Thymus (tissue), 11 donors: Measurements from ENCODE around the gene ACY1. TPM values are rescaled to one million over a fixed set of nuclear protein-coding genes. Genes with fewer than 3 reads are reported as not detected.

Experiments
- DNase-seq, 9 donors: peaks; one replicate each; pipeline ENCODE4 v3.0.0-alpha.2; 2013; ENCODE audit warnings: low spot score in 9 of 9, low read depth in 6 of 9, missing footprints in 1 of 9
- H3K27ac ChIP-seq, 2 donors: one replicate each; pipeline ENCODE4 v1.5.1; 2013; ENCODE audit warnings: control low read depth in 1 of 2, low read depth in 1 of 2, low read length in 1 of 2, mild to moderate bottlenecking in 1 of 2, moderate library complexity in 1 of 2
- H3K27me3 ChIP-seq, 2 donors: one replicate each; pipeline ENCODE4 v1.5.1; 2013; ENCODE audit warnings: low read length in 1 of 2; ENCODE audit not compliant: control insufficient read depth in 2 of 2, insufficient read depth in 1 of 2
- H3K36me3 ChIP-seq, 2 donors: one replicate each; pipeline ENCODE4 v1.5.1; 2013; ENCODE audit warnings: low read length in 1 of 2, mild to moderate bottlenecking in 1 of 2, moderate library complexity in 1 of 2; ENCODE audit not compliant: control insufficient read depth in 2 of 2, insufficient read depth in 2 of 2
- H3K4me1 ChIP-seq, 2 donors: one replicate each; pipeline ENCODE4 v1.5.1; 2013; ENCODE audit warnings: low read length in 2 of 2; ENCODE audit not compliant: control insufficient read depth in 2 of 2, insufficient read depth in 2 of 2
- H3K4me3 ChIP-seq, 2 donors: one replicate each; pipeline ENCODE4 v1.5.1; 2013; ENCODE audit warnings: low read length in 2 of 2, control low read depth in 1 of 2, mild to moderate bottlenecking in 1 of 2
- H3K9me3 ChIP-seq, 2 donors: one replicate each; pipeline ENCODE4 v1.5.1; 2013; ENCODE audit warnings: low read length in 1 of 2, mild to moderate bottlenecking in 1 of 2; ENCODE audit not compliant: control insufficient read depth in 2 of 2, insufficient read depth in 1 of 2
- WGBS: extraction: QIAGEN DNeasy Blood & Tissue Kit; methylation state at CpG from one replicate; pipeline ENCODE4 v1.1.7; 2013; 5-methylcytosine and 5-hydroxymethylcytosine counted together
- polyA plus RNA-seq: library from polyadenylated mRNA; stranded (reverse); fragments of 200-250 nt; gene quantifications from one replicate; pipeline ENCODE4 v1.2.3, GENCODE V29; 2013
- total RNA-seq: library from RNA; stranded (reverse); fragments of 120-200 nt; gene quantifications from one replicate; pipeline ENCODE4 v1.2.4, GENCODE V29; 2013
- donor health status: healthy.

The ACY1 gene
- total and polyA plus RNA-seq, 2 donors = 11.2 to 17.6 TPM

GRCh38 chr3:51995346-51996163 is 12.2 kb downstream of the ACY1 start, which contains the start of gene RPL29:
Gene RPL29, minus strand, starts transcription at chr3:51995895. Its CDS starts 434 bp downstream, at chr3:51995461.
- Histone ChIP-seq H3K4me1 (peaks cover 9 to 23% of the 10 kb centered on the region in 2 donors), H3K4me3 (peak within 1 kb of the TSS; percentile 67 to 98), H3K27ac (peak within 1 kb of the TSS; percentile 91 to 95), H3K27me3 (peaks cover 0 to 2% of the 10 kb centered on the region in 2 donors), H3K36me3 (peaks cover 27 to 36% of the 10 kb centered on the region in 2 donors), H3K9me3 (no peaks in the 10 kb centered on the region)
- under 1% methylated on average over 40 of the region's 40 CpGs for WGBS
- DNase-seq = peak; percentile 86 to 97 (median 91)

GRCh38 chr3:51997172-51997571 is 13.8 kb downstream of the ACY1 start:
- H3K9me3 ChIP-seq = no peaks in the 10 kb centered on the region
- no peak for DNase-seq
- WGBS = 93% methylated on average over 2 of the region's 2 CpGs
- peaks cover 0 to 2% of the 10 kb centered on the region in 2 donors for H3K27me3 ChIP-seq
- no peak overlapping the region for H3K4me3 ChIP-seq
- H3K4me1 ChIP-seq = peaks cover 13 to 33% of the 10 kb centered on the region in 2 donors
- H3K27ac ChIP-seq = no peak overlapping the region
- peaks cover 20 to 25% of the 10 kb centered on the region in 2 donors for H3K36me3 ChIP-seq

- Histone ChIP-seq H3K27ac (no peak overlapping the region), H3K4me3 (no peak overlapping the region), H3K4me1 (peaks cover 13 to 33% of the 10 kb centered on the region in 2 donors), H3K36me3 (peaks cover 15 to 17% of the 10 kb centered on the region in 2 donors), H3K27me3 (peaks cover 0 to 2% of the 10 kb centered on the region in 2 donors), H3K9me3 (no peaks in the 10 kb centered on the region)
- no peak for DNase-seq
- 92% methylated on average over 7 of the region's 7 CpGs for WGBS
These were observed 14.7 kb downstream of the ACY1 start for GRCh38 chr3:51997935-51998596.

GRCh38 chr3:51998774-51999173 is 15.4 kb downstream of the ACY1 start:
- Histone ChIP-seq H3K4me1 (peaks cover 13 to 30% of the 10 kb centered on the region in 2 donors), H3K36me3 (peaks cover 10 to 12% of the 10 kb centered on the region in 2 donors), H3K27me3 (peaks cover 0 to 2% of the 10 kb centered on the region in 2 donors), H3K27ac (no peak overlapping the region), H3K4me3 (no peak overlapping the region), H3K9me3 (no peaks in the 10 kb centered on the region)
- 96% methylated on average over 7 of the region's 7 CpGs for WGBS
- no peak for DNase-seq

GRCh38 chr3:51999846-52000245 is 16.5 kb downstream of the ACY1 start:
- H3K9me3 ChIP-seq = no peaks in the 10 kb centered on the region
- H3K4me3 ChIP-seq = no peak overlapping the region
- peaks cover 8 to 27% of the 10 kb centered on the region in 2 donors for H3K4me1 ChIP-seq
- WGBS = over 99% methylated on average over 2 of the region's 2 CpGs
- DNase-seq = no peak
- peaks cover under 1 to 1% of the 10 kb centered on the region in 2 donors for H3K36me3 ChIP-seq
- H3K27me3 ChIP-seq = peaks cover 0 to 2% of the 10 kb centered on the region in 2 donors
- H3K27ac ChIP-seq = no peak overlapping the region

GRCh38 chr3:52001443-52001974 is 18.2 kb downstream of the ACY1 start:
- Histone ChIP-seq H3K9me3 (no peaks in the 10 kb centered on the region), H3K27me3 (peaks cover 0 to 2% of the 10 kb centered on the region in 2 donors), H3K36me3 (no peaks in the 10 kb centered on the region), H3K4me1 (peaks cover 11 to 33% of the 10 kb centered on the region in 2 donors), H3K4me3 (no peak overlapping the region), H3K27ac (peak overlapping the region in 1 of 2 donors; percentile 28)
- 2% methylated on average over 18 of the region's 18 CpGs for WGBS
- DNase-seq = peak; percentile 76 to 95 (median 90)

GRCh38 chr3:52002748-52003147 is 19.4 kb downstream of the ACY1 start:
- 91% methylated on average over 6 of the region's 6 CpGs for WGBS
- no peak overlapping the region for H3K27ac ChIP-seq
- no peaks in the 10 kb centered on the region for H3K9me3 ChIP-seq
- H3K4me1 ChIP-seq = peaks cover 11 to 36% of the 10 kb centered on the region in 2 donors
- peaks cover 0 to 2% of the 10 kb centered on the region in 2 donors for H3K27me3 ChIP-seq
- H3K36me3 ChIP-seq = no peaks in the 10 kb centered on the region
- no peak for DNase-seq
- no peak overlapping the region for H3K4me3 ChIP-seq

- no peaks in the 10 kb centered on the region for H3K36me3 ChIP-seq
- peaks cover 0 to 2% of the 10 kb centered on the region in 2 donors for H3K27me3 ChIP-seq
- no peak overlapping the region for H3K27ac ChIP-seq
- 77% methylated on average over 16 of the region's 16 CpGs for WGBS
- DNase-seq = peak in 6 of 9 donors; percentile 21 to 67 (median 36)
- H3K9me3 ChIP-seq = no peaks in the 10 kb centered on the region
- H3K4me1 ChIP-seq = peaks cover 11 to 36% of the 10 kb centered on the region in 2 donors
- H3K4me3 ChIP-seq = no peak overlapping the region
These were observed 20.9 kb downstream of the ACY1 start for GRCh38 chr3:52004163-52004787.
